Activated CD4-positive, alpha-beta T cell treated with anti-CD3 and anti-CD28 coated beads, Interleukin-2, amount 10 ng/mL, durations not matched to agents 7 days and 5 days (primary cell): ENCODE results near the gene BANP. TPM values are rescaled to one million over a fixed set of nuclear protein-coding genes. Genes with fewer than 3 reads are reported as not detected.
"Not testable (repeated sequence)": the region's sequence is repeated elsewhere in the genome, so short reads cannot be mapped to it uniquely, and the experiment has no call there.

Source experiments
- CTCF ChIA-PET: fragments of 350-600 bp; sonication (Branson Sonifier 250); formaldehyde crosslinking; loops from one replicate; lab custom pipeline; 2021; ENCODE audit warnings: antibody characterized with exemption; lab: Charles Lee
- POLR2A ChIA-PET: fragments of 350-600 bp; sonication (Branson Sonifier 250); formaldehyde crosslinking; loops from one replicate; lab custom pipeline; 2021; ENCODE audit warnings: antibody characterized with exemption; lab: Charles Lee
- DNase-seq: peaks from one replicate; pipeline ENCODE4 v3.0.0-alpha.2; 2020
- H3K27ac Mint-ChIP-seq: one replicate; pipeline ENCODE4 v1.8.0; 2021; ENCODE audit warnings: mild to moderate bottlenecking, moderate library complexity, mixed read lengths
- H3K27me3 Mint-ChIP-seq: one replicate; pipeline ENCODE4 v1.8.0; 2021; ENCODE audit warnings: mixed read lengths
- H3K36me3 Mint-ChIP-seq: one replicate; pipeline ENCODE4 v1.8.0; 2021; ENCODE audit warnings: low read depth, mixed read lengths
- H3K4me1 Mint-ChIP-seq: one replicate; pipeline ENCODE4 v1.8.0; 2021; ENCODE audit warnings: mixed read lengths
- H3K4me3 Mint-ChIP-seq: one replicate; pipeline ENCODE4 v1.8.0; 2021; ENCODE audit warnings: mild to moderate bottlenecking, moderate library complexity, mixed read lengths
- H3K9me3 Mint-ChIP-seq: one replicate; pipeline ENCODE4 v1.8.0; 2021; ENCODE audit warnings: mixed read lengths
- total RNA-seq, 2 experiments: library from RNA; stranded (reverse); gene quantifications; one replicate each; pipeline ENCODE4 v1.2.3, GENCODE V29; 2021

The BANP gene
- total RNA-seq, 2 experiments from 2014 or later: 43.2 to 45.5 TPM

DNA sequence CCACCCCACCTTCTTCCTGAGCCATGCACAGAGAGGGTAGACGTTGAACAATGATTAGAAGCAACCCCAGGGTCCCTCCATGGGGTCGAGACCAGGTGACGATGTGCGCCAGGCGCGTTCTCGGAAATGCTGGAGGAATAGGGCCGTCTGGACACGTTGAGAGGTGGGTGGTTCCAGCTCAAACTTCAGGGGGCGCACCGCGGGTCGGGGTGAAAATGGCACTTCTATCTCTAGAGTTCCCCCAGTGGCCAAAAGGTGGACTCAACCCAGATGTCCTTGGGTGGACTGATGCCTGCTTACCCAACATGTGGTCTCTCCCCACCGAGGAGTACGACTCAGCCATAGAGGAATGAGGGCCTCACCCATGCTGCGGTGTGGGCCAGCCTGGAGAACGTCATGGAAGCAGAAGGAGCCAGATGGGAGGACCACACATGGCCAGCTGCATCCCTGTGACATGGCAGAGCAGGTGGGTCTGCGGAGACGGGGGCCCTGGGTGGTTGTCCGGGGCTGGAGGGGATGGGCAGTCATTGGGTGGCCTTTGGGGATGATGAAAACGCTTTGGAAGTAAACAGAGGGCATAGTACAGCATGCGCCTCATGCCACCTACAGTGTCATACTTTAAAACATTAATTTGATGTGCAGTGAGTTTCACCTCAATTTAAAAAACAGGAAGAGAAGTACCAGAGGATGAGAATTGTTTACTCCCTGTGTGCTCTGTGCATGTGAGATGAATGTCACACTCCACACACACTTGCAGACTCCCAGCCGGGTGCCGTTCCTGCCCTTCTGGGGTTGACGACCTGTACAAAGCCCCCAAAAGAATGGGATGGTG, 147.7 kb downstream of the BANP start:
- H3K4me1 Mint-ChIP-seq, POLR2A ChIA-PET, H3K4me3 Mint-ChIP-seq, DNase-seq, H3K27ac Mint-ChIP-seq, H3K36me3 Mint-ChIP-seq, CTCF ChIA-PET, H3K27me3 Mint-ChIP-seq: not testable (repeated sequence)
- peaks cover 10% of the 10 kb centered on the region for H3K9me3 Mint-ChIP-seq

DNA sequence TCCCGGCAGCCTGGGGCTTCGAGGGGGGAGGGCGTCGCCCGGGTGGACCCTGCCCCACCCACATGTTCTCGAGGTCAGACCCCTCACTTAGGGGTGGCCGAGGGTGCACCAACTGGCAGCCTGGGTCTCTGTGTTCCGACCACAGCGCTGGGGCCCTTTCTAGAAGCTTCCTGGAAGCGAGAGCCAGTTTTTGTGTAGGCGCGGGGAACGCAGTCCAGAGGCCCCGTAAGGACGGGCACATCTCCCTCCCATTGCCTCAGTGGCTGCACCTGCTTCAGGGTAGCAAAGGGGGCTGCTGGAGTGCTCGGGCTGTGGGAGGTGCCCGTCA, 148.3 kb downstream of the BANP start:
- H3K36me3 Mint-ChIP-seq: peaks cover 3% of the 10 kb centered on the region
- no peak overlapping the region for H3K4me3 Mint-ChIP-seq
- H3K4me1 Mint-ChIP-seq: no peaks in the 10 kb centered on the region
- peaks cover 10% of the 10 kb centered on the region for H3K9me3 Mint-ChIP-seq
- no peak for DNase-seq
- no peak overlapping the region for H3K27ac Mint-ChIP-seq
- CTCF ChIA-PET: no interaction called here
- H3K27me3 Mint-ChIP-seq: peaks cover 7% of the 10 kb centered on the region
- POLR2A ChIA-PET: no interaction called here

DNA sequence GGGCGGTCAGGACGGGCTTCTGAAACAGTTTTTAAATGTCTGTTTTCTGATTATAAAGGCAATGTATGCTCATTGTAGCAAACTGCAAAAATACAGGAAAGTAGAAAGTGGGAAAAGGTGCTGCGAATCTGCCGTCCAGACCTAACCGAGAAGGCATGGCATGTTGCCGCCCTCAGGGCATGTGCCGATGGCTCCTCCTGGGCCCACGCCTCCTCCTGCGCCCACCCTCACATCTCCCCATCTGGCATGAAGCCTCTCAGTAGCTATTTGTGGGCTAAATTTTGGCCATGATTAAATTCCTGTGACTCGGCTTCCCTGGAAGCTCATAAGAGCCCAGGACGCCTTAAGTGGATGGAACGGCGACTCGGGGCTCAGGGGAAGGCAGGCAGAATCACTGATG, 148.7 kb downstream of the BANP start:
- not testable (repeated sequence) for H3K27me3 Mint-ChIP-seq

DNA sequence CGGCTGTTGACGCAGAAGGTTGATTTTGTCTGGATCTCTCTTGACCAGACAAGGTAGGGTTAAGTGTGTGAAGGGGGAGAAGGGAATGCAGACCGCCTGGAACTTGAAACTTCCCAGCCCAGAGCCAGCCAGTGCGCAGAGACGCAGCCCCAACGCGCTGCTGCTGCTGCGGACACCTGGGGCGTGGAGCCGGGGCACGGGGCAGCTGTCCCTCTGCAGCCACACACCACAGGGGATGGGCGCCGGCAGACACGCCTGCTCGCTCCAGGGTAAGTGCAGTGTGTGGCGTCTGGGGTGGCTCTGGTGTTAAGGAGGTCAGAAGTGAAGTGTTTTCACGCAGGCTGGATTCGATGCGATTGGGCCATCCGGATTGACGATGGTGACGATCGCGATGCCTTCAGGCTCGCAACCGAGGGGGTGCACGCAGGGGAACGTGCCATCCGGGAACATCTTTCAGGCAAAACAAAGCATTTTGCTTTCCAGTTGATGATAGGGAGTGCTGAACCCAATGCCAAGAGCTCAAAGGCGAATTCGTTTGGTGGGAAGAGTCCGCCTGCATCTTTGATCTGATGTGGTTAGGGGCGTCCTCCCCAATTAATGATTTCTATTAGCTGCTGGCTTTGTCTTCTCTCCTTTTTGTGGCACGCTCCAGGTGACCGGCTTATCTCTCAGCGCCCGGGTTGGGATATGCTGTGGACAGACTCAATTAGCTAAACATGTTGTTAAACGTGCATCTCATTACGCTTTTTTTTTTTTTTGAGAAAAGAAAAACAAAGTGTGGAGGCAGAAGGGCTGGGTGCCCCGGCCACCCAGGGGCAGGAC, 149.8 kb downstream of the BANP start:
- not testable (repeated sequence) for H3K36me3 Mint-ChIP-seq, DNase-seq, H3K27me3 Mint-ChIP-seq, H3K9me3 Mint-ChIP-seq, H3K27ac Mint-ChIP-seq, H3K4me3 Mint-ChIP-seq, H3K4me1 Mint-ChIP-seq
- POLR2A ChIA-PET: interaction anchor here (0.7 kb wide), 1 partner anchor 23 kb away, joined by 9 read pairs; no protein-coding TSS in a partner anchor
- CTCF ChIA-PET: interaction anchor here (0.7 kb wide), 1 partner anchor 1477 kb away, joined by 3 read pairs; no protein-coding TSS in a partner anchor

More for the DNA sequence above, 148.7 kb downstream of the BANP start:
- H3K27ac Mint-ChIP-seq, POLR2A ChIA-PET, H3K4me1 Mint-ChIP-seq, CTCF ChIA-PET, H3K4me3 Mint-ChIP-seq, DNase-seq, H3K36me3 Mint-ChIP-seq: not testable (repeated sequence)
- peaks cover 10% of the 10 kb centered on the region for H3K9me3 Mint-ChIP-seq

DNA sequence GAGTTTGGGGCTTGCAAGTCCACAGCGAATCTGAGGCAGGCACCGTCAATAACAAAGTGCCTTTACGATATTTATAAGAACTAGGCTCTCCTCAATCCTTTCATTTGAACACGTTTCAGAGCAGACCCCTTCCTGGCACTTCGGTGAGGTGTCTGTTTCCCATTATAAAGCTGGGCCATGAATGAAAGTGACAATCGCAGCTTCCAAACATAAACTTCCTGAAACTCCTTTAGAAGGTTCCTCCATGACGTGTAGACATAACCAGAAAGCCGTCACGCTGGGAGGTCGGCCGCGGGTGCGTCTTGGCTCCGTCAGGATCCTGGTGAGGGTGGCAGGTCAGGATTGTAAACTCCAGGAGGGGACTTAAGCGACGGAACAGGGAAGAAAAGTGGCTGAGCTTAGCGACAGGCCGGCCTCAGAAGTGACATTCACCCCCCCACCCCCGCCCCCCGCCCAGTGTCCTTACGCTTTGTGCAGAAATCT, 150.4 kb downstream of the BANP start:
- ChIA-PET CTCF (interaction anchor here (0.7 kb wide), 1 partner anchor 1477 kb away, joined by 3 read pairs; no protein-coding TSS in a partner anchor), POLR2A (interaction anchor here (0.7 kb wide), 1 partner anchor 24 kb away, joined by 9 read pairs; no protein-coding TSS in a partner anchor)
- H3K27me3 Mint-ChIP-seq: not testable (repeated sequence)

DNA sequence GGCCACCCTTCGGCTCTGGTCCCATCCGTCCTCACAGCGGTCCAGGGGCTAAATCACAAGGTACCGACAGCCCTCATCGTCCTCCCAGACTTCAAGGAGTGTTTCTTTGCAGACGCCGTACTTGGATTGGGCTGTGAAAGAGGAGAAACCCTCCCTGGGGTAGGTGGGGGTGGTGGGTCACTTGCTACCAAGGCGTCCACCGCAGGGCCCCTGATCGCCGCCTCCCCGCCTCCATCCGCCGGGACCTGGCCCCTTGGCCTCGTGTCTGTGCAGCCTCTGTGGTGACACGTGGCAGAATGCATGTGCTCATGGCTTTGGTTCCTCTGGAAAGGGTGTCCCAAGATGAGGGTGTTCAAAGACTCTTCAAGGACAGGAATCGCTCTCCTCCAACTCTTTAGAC, 151.4 kb downstream of the BANP start:
- CTCF ChIA-PET: no interaction called here
- H3K4me1 Mint-ChIP-seq: no peaks in the 10 kb centered on the region
- DNase-seq: no peak

More for the DNA sequence above, 150.4 kb downstream of the BANP start:
- H3K27ac Mint-ChIP-seq, H3K36me3 Mint-ChIP-seq, H3K4me3 Mint-ChIP-seq, H3K9me3 Mint-ChIP-seq, DNase-seq, H3K4me1 Mint-ChIP-seq: not testable (repeated sequence)

DNA sequence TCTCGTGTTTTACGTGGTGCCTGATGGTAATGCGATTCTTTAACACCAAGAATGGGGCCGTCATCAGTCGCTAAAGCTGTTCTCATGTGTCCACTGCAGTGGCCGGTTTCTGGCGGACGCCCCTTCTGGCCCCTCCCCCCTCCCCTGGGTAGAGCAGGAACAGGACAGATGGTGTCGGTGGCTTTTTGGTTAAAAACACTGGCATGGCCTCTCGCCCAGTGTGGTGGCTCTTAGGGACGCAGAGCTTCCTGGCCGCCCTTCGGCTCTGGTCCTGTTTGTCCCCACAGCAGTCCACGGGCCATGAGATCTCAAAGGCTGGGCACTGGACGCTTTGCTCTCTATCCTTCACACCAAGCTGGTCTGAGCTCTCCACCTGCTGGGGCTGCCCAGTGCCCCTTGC, 151.8 kb downstream of the BANP start:
- no peak overlapping the region for H3K27ac Mint-ChIP-seq
- POLR2A ChIA-PET: no interaction called here
- CTCF ChIA-PET: no interaction called here
- no peaks in the 10 kb centered on the region for H3K9me3 Mint-ChIP-seq
- H3K4me1 Mint-ChIP-seq: no peaks in the 10 kb centered on the region
- no peak for DNase-seq
- no peaks in the 10 kb centered on the region for H3K36me3 Mint-ChIP-seq
- H3K27me3 Mint-ChIP-seq: peaks cover 7% of the 10 kb centered on the region
- no peak overlapping the region for H3K4me3 Mint-ChIP-seq

More for the DNA sequence above, 151.4 kb downstream of the BANP start:
- no peak overlapping the region for H3K27ac Mint-ChIP-seq
- POLR2A ChIA-PET: no interaction called here
- peaks cover 7% of the 10 kb centered on the region for H3K27me3 Mint-ChIP-seq
- H3K4me3 Mint-ChIP-seq: no peak overlapping the region
- H3K9me3 Mint-ChIP-seq: no peaks in the 10 kb centered on the region
- no peaks in the 10 kb centered on the region for H3K36me3 Mint-ChIP-seq

DNA sequence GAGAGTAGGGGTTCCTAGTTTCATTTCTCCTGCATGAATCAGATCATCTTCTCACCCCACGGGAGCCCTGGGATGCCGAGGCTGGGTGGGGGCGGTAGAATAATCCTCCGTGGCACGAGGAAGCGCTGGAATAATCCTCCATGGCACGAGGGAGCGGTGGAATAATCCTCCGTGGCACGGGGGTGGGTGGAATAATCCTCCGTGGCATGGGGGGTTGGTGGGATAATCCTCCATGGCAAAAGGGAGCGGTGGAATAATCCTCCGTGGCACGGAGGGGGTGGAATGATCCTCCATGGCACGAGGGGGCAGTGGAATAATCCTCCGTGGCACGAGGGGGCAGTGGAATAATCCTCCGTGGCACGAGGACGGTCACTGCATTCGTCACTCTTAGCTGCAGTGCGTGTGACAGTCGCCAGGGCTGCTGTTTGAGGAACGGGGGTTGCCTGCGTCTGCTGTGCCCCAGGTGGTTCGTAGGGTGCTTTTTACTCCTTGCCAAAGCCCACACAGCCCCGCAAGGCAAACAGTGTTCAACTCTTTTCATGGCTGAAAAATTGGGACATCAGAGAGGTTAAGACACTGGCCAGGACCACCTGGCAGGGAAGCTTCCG, 152.5 kb downstream of the BANP start:
- peaks cover 7% of the 10 kb centered on the region for H3K27me3 Mint-ChIP-seq
- no peaks in the 10 kb centered on the region for H3K36me3 Mint-ChIP-seq
- DNase-seq: no peak
- ChIA-PET CTCF (no interaction called here), POLR2A (no interaction called here)
- H3K4me1 Mint-ChIP-seq: no peaks in the 10 kb centered on the region
- no peaks in the 10 kb centered on the region for H3K9me3 Mint-ChIP-seq
- no peak overlapping the region for H3K27ac Mint-ChIP-seq
- no peak overlapping the region for H3K4me3 Mint-ChIP-seq

DNA sequence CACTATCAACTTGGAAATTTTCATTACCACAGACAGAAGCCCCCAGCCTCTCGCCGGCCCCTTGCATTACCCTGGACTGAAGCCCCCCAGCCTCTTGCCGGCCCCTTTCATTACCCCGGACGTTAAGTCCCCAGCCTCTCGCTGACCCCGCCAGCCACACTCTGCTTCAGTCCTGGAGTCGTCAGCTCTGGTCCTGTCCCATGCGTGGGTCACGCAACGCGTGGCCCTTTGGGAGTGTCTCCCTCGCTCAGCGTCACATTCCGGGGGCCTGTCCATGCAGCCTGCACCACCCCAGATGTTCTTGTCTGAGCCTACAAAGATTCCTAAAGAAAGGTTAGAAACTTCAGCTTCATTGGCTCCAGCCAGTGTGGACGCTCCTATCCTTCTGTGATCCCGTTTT, 153.1 kb downstream of the BANP start:
- H3K36me3 Mint-ChIP-seq, H3K4me3 Mint-ChIP-seq, DNase-seq, H3K9me3 Mint-ChIP-seq, H3K27ac Mint-ChIP-seq, H3K4me1 Mint-ChIP-seq, CTCF ChIA-PET, H3K27me3 Mint-ChIP-seq, POLR2A ChIA-PET: not testable (repeated sequence)

DNA sequence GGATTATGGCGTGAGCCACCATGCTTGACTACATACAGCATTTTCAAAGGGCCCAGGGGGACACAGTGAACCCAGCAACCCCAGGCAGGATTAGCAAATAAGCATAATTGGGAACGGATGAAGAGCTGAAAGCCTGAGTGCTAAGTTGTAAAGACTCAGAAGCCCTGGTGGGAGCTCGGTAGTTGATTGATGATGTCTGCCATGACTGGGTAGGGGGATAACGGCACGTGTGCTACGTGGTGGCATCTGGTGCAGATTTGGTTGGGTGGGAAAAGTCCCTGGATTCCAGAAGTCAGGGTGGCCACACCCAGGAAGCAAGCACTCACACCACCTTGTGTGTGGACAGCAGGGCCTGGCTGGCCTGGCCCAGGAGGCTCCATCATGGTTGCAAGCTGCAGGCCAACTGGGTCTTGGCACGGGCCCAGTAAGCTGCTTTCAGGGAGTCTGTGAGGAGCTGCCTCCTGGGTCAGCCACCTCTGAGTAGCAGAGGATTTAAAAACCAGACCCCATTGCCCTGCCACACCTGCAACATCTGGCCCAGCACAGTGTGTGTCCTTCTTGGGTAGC, 154.4 kb downstream of the BANP start:
- H3K4me3 Mint-ChIP-seq, POLR2A ChIA-PET, H3K36me3 Mint-ChIP-seq, H3K27ac Mint-ChIP-seq, H3K4me1 Mint-ChIP-seq, H3K9me3 Mint-ChIP-seq, CTCF ChIA-PET, H3K27me3 Mint-ChIP-seq, DNase-seq: not testable (repeated sequence)

DNA sequence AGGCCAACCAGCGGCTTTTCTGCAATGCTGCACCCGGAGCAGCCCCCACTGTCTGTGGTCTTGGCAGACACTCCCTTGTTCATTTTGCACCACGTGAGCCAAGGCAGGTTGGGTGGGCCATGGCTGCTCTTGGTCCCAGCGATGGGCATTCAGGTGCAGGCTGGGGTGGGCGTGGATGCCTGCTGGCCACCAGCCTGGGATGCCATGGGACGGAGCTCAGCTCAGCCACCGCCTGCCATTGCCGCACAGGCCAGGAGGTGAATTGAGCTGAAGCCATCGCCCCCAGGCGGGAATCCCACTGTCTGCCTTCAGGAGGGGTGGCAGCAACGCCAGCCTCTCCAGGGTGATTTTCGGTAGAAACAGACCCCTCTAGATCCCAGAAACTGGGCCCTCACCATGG, 155.3 kb downstream of the BANP start:
- H3K4me1 Mint-ChIP-seq, H3K27me3 Mint-ChIP-seq, CTCF ChIA-PET, H3K36me3 Mint-ChIP-seq, H3K27ac Mint-ChIP-seq, H3K4me3 Mint-ChIP-seq, DNase-seq, POLR2A ChIA-PET, H3K9me3 Mint-ChIP-seq: not testable (repeated sequence)

DNA sequence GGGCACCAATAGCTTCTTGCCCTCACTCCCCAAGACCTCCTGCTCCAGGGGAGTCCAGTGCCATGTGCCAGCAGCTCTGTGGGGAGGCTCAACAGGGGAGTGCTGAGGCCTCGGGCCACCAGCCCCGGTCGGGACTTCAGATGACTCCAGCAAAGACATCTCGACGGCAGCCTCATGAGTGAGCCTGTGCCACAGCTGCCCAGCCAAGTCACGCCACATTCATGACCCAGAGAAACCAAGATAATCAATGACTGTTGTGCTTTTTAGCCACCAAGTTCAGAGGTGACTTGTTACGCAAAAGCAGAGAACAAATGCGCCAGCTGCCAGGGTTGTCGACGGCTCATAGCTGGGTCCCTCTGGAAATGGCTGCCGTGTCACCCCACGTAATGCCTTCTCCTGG, 157.5 kb downstream of the BANP start:
- no peak overlapping the region for H3K4me3 Mint-ChIP-seq
- peaks cover 9% of the 10 kb centered on the region for H3K4me1 Mint-ChIP-seq

More for the DNA sequence above, 157.5 kb downstream of the BANP start:
- ChIA-PET POLR2A (no interaction called here), CTCF (no interaction called here)
- Mint-ChIP-seq H3K27me3 (peaks cover 5% of the 10 kb centered on the region), H3K27ac (no peak overlapping the region), H3K9me3 (no peaks in the 10 kb centered on the region), H3K36me3 (no peaks in the 10 kb centered on the region)
- no peak for DNase-seq
